HepG2 (cell line): ENCODE results near the gene GJD3. TPM values are rescaled to one million over a fixed set of nuclear protein-coding genes. Genes with fewer than 3 reads are reported as not detected.

Experiments
- ARNTL ChIP-seq: sonication (generic); formaldehyde crosslinking; IDR thresholded peaks from 2 replicates; pipeline ENCODE4 v1.4.0; 2020; ENCODE audit warnings: mild to moderate bottlenecking, missing genetic modification reagents
- BCL3 ChIP-seq: sonication (generic); formaldehyde crosslinking; IDR thresholded peaks from 2 replicates; pipeline ENCODE4 v1.5.1; 2020; ENCODE audit warnings: mild to moderate bottlenecking, missing genetic modification reagents, moderate library complexity
- FOXA3 ChIP-seq: IDR thresholded peaks from 2 replicates; pipeline ENCODE4 v1.6.1; 2016; ENCODE audit warnings: missing genetic modification reagents, missing compliant biosample characterization
- GABPB1 ChIP-seq: IDR thresholded peaks from 2 replicates; pipeline ENCODE4 v1.6.1; 2016; ENCODE audit warnings: mild to moderate bottlenecking, missing genetic modification reagents, moderate library complexity, missing compliant biosample characterization
- MED8 ChIP-seq: sonication (generic); formaldehyde crosslinking; IDR thresholded peaks from 2 replicates; pipeline ENCODE4 v1.8.1; 2023; ENCODE audit warnings: mild to moderate bottlenecking, missing genetic modification reagents; ENCODE audit not compliant: insufficient replicate concordance
- MIER2 ChIP-seq: IDR thresholded peaks from 2 replicates; pipeline ENCODE4 v1.6.1; 2016; ENCODE audit warnings: missing biosample characterization, missing genetic modification reagents
- MLX ChIP-seq: IDR thresholded peaks from 2 replicates; pipeline ENCODE4 v1.6.1; 2016
- MTA1 ChIP-seq: sonication (generic); formaldehyde crosslinking; IDR thresholded peaks from 2 replicates; pipeline ENCODE4 v1.4.0; 2020; ENCODE audit warnings: missing genetic modification reagents, mild to moderate bottlenecking, borderline replicate concordance
- MTF2 ChIP-seq: sonication (generic); formaldehyde crosslinking; IDR thresholded peaks from 2 replicates; pipeline ENCODE4 v1.5.0; 2020; ENCODE audit warnings: missing genetic modification reagents, borderline replicate concordance
- MXD3 ChIP-seq: IDR thresholded peaks from 2 replicates; pipeline ENCODE4 v1.6.1; 2016; ENCODE audit warnings: mild to moderate bottlenecking, missing biosample characterization, missing genetic modification reagents
- MXI1 ChIP-seq: IDR thresholded peaks from 3 replicates; pipeline ENCODE4 v1.6.1; 2012; ENCODE audit warnings: low read depth, low read length, inconsistent platforms, borderline replicate concordance
- NKX3-1 ChIP-seq: sonication (generic); formaldehyde crosslinking; IDR thresholded peaks from 2 replicates; pipeline ENCODE4 v1.5.0; 2020; ENCODE audit warnings: missing genetic modification reagents
- NR2F6 ChIP-seq, 2 experiments: IDR thresholded peaks; 2 replicates each; pipeline ENCODE4 v1.6.1; 2016; ENCODE audit warnings: antibody characterized with exemption in 1 of 2, mild to moderate bottlenecking in 1 of 2
- PHF21A ChIP-seq: sonication (generic); formaldehyde crosslinking; IDR thresholded peaks from 2 replicates; pipeline ENCODE4 v1.5.0; 2020; ENCODE audit warnings: mild to moderate bottlenecking, missing genetic modification reagents
- POLR2AphosphoS5 ChIP-seq: IDR thresholded peaks from 2 replicates; pipeline ENCODE4 v1.6.1; 2012; ENCODE audit warnings: low read depth, low read length
- RNF2 ChIP-seq: fragments of 450-650 bp; conservative IDR thresholded peaks from 2 replicates; pipeline ENCODE4 v1.6.1; 2016; ENCODE audit warnings: low read depth
- SALL1 ChIP-seq: sonication (generic); formaldehyde crosslinking; IDR thresholded peaks from 2 replicates; pipeline ENCODE4 v1.8.0; 2022; ENCODE audit warnings: mild to moderate bottlenecking, missing genetic modification reagents
- TOPORS ChIP-seq: sonication (generic); formaldehyde crosslinking; IDR thresholded peaks from 2 replicates; pipeline ENCODE4 v1.8.0; 2023; ENCODE audit warnings: mild to moderate bottlenecking, missing genetic modification reagents
- ZBTB4 ChIP-seq: sonication (generic); formaldehyde crosslinking; IDR thresholded peaks from 2 replicates; pipeline ENCODE4 v1.4.0; 2020; ENCODE audit warnings: missing genetic modification reagents, mild to moderate bottlenecking, borderline replicate concordance
- ZBTB7B ChIP-seq: sonication (generic); formaldehyde crosslinking; IDR thresholded peaks from 2 replicates; pipeline ENCODE4 v1.4.0; 2020; ENCODE audit warnings: missing genetic modification reagents
- ZNF124 ChIP-seq: sonication (generic); formaldehyde crosslinking; IDR thresholded peaks from 2 replicates; pipeline ENCODE4 v1.4.0; 2020; ENCODE audit warnings: missing genetic modification reagents
- ZNF225 ChIP-seq: sonication (generic); formaldehyde crosslinking; IDR thresholded peaks from 2 replicates; pipeline ENCODE4 v1.4.0; 2020; ENCODE audit warnings: mild to moderate bottlenecking, missing genetic modification reagents
- ZNF510 ChIP-seq: sonication (generic); formaldehyde crosslinking; IDR thresholded peaks from 2 replicates; pipeline ENCODE4 v1.4.0; 2020; ENCODE audit warnings: low read depth, mild to moderate bottlenecking, missing genetic modification reagents
- ZNF644 ChIP-seq: IDR thresholded peaks from 2 replicates; pipeline ENCODE4 v1.6.1; 2016; ENCODE audit warnings: low read depth
- ZSCAN31 ChIP-seq: sonication (generic); formaldehyde crosslinking; IDR thresholded peaks from 2 replicates; pipeline ENCODE4 v1.5.0; 2020; ENCODE audit warnings: low read depth, mild to moderate bottlenecking, missing genetic modification reagents
- polyA plus RNA-seq, 8 experiments: library from polyadenylated mRNA; depleted of rRNA in 3 of 8; stranded (reverse) in 7 of 8; unstranded in 1 of 8; fragments of >200 nt; fragmentation: Illumina TruSeq in 4 of 8; extraction: Trizol in 4 of 8; gene quantifications; 2 replicates each; pipeline versions ENCODE4 v1.2.1 to v1.2.3, GENCODE V29; 2011 to 2016; ENCODE audit warnings: low read depth in 4 of 8, missing spikeins in 1 of 8, mixed read lengths in 1 of 8; ENCODE audit not compliant: insufficient read depth in 1 of 8
- total RNA-seq, 5 experiments: library from RNA; depleted of rRNA; stranded (reverse); fragments of >200 nt; fragmentation: Illumina TruSeq; extraction: Trizol; gene quantifications; 2 replicates each; pipeline ENCODE4 v1.2.3, GENCODE V29; 2016; ENCODE audit warnings: low read depth in 1 of 5

GJD3 gene
- total and polyA plus RNA-seq, 2 of the 13 experiments (the other 11 are each of a cell fraction or from before 2014, with no cell fraction given) = not detected

GRCh38 chr17:40345161-40345993 is 19.2 kb downstream of the GJD3 start (continued):
- 0 out of 2 replicates have a peak, but pooled peaks have one; percentile 81 for TF ChIP-seq PHF21A (CRISPR knock-in tag)
- TF ChIP-seq NR2F6 (IDR thresholded peaks at IDR 0.05) = peak; percentile 38; the same call in 1 of the 2 replicates
- peak; percentile 35; the same call in 1 of the 2 replicates for TF ChIP-seq NR2F6 (CRISPR knock-in tag; IDR thresholded peaks at IDR 0.05)
- peak; percentile 71 for TF ChIP-seq ZBTB7B
- TF ChIP-seq MTF2 (CRISPR knock-in tag) = peak; percentile 91; the same call in 1 of the 2 replicates
- no peak for TF ChIP-seq MIER2 (CRISPR knock-in tag)
- TF ChIP-seq MLX (CRISPR knock-in tag) = peak; percentile 50; the same call in 1 of the 2 replicates
- TF ChIP-seq ZNF644 (CRISPR knock-in tag) = 0 out of 2 replicates have a peak, but pooled peaks have one; percentile 22
- peak; percentile 70 for TF ChIP-seq ARNTL (CRISPR knock-in tag)
- TF ChIP-seq ZSCAN31 (CRISPR knock-in tag) = peak; percentile 77; the same call in 1 of the 2 replicates
- peak; percentile 31 for TF ChIP-seq MED8 (CRISPR knock-in tag)
- peak; percentile 92 for TF ChIP-seq MTA1 (CRISPR knock-in tag)
- TF ChIP-seq ZNF225 = peak; percentile 31; the same call in 1 of the 2 replicates
- peak; percentile 87 for TF ChIP-seq ZBTB4 (CRISPR knock-in tag)
- TF ChIP-seq NKX3-1 (CRISPR knock-in tag) = no peak; the same call in 1 of the 2 replicates
- peak; percentile 79 for TF ChIP-seq GABPB1 (CRISPR knock-in tag)
- TF ChIP-seq MXD3 (CRISPR knock-in tag) = peak; percentile 62; the same call in 1 of the 2 replicates
- TF ChIP-seq ZNF124 (CRISPR knock-in tag) = peak; percentile 44; the same call in 1 of the 2 replicates
- TF ChIP-seq RNF2 = no peak
- TF ChIP-seq MXI1 = peak; percentile 88; the same call in 1 of the 3 replicates
- TF ChIP-seq FOXA3 (CRISPR knock-in tag) = peak; percentile 36
- TF ChIP-seq TOPORS = peak; percentile 67; the same call in 1 of the 2 replicates
- peak; percentile 87; the same call in 1 of the 2 replicates for TF ChIP-seq BCL3 (CRISPR knock-in tag)
- peak; percentile 82 for TF ChIP-seq SALL1 (CRISPR knock-in tag)
- TF ChIP-seq ZNF510 = peak; percentile 86; the same call in 1 of the 2 replicates
- peak; percentile 59; the same call in 1 of the 2 replicates for TF ChIP-seq POLR2AphosphoS5
